ENCODE data around the gene MTOR.
A peak's percentile ranks its signal among the peaks of the same experiment; 100 is the strongest.

DNA sequence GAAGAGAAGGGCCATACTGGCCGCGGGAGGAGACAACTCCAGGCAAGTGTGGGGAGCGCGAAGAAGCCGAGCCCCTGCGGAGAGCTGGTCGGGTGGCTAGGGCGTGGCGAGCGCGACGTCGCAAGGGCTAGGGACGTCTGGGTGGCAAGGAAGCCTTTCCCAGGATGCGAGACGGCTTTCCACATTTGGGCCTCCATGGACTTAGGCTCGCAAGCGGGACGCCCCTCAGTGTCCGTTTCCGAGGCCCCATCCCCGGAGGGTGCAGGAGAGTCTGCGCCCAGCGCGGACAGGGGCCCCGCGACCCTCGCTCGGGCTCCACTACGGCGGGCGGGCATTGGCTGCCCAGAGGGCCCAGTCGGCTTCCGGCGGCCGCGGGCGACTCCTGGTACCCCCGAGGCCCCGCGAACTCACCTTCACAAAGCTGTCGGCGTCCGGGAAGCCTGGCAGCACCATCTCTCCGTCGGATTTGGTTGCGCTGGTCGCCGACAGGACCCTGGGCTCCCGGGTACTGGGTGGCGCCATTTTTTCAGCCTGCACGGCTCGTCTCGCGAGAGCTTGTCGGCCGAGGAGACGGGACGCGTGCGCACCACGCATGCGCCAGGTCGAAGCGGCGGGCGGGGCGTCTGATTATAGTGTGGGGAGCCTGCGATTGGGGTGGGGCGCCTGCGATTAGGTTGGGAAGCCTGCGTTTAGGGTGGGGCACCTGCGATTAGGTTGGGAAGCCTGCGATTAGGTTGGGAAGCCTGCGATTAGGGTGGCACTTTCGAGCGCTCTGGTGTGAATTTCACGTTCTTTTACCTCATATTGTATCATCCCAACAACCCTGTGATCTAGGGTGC, 162.8 kb downstream of the MTOR start, which contains the start of gene EXOSC10:
- TF ChIP-seq, protein P1, sequence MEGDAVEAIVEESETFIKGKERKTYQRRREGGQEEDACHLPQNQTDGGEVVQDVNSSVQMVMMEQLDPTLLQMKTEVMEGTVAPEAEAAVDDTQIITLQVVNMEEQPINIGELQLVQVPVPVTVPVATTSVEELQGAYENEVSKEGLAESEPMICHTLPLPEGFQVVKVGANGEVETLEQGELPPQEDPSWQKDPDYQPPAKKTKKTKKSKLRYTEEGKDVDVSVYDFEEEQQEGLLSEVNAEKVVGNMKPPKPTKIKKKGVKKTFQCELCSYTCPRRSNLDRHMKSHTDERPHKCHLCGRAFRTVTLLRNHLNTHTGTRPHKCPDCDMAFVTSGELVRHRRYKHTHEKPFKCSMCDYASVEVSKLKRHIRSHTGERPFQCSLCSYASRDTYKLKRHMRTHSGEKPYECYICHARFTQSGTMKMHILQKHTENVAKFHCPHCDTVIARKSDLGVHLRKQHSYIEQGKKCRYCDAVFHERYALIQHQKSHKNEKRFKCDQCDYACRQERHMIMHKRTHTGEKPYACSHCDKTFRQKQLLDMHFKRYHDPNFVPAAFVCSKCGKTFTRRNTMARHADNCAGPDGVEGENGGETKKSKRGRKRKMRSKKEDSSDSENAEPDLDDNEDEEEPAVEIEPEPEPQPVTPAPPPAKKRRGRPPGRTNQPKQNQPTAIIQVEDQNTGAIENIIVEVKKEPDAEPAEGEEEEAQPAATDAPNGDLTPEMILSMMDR (IDR thresholded peaks at IDR 0.05), result no peak
- TF ChIP-seq POLR2AphosphoS5 (IDR thresholded peaks at IDR 0.05; ENCODE audit: insufficient read depth in 1 of 2, low read depth in 1 of 2), result peak; percentile 82 to 86

Measured in vagina (tissue), 2 donors.